GM10266 (cell line): ENCODE results near the gene STAU1.
"Not testable (repeated sequence)": the region's sequence is repeated elsewhere in the genome, so short reads cannot be mapped to it uniquely, and the experiment has no call there.

Experiments
- DNase-seq: peaks from one replicate; pipeline ENCODE4 v3.0.0; 2012; ENCODE audit errors: extremely low spot score
- CTCF ChIP-seq: IDR thresholded peaks from 2 replicates; pipeline ENCODE4 v1.5.1; 2012; ENCODE audit warnings: mild to moderate bottlenecking, low read depth; ENCODE audit not compliant: control insufficient read depth, insufficient read depth; ENCODE audit errors: missing control alignments

Gene STAU1

GRCh38 chr20:49099011-49099410 lies 89.1 kb downstream of the STAU1 start:
- DNase-seq: no peak
- no peak for TF ChIP-seq CTCF

GRCh38 chr20:49098136-49098535 lies 90.0 kb downstream of the STAU1 start:
- no peak for TF ChIP-seq CTCF
- no peak for DNase-seq

GRCh38 chr20:49097159-49097558 lies 91.0 kb downstream of the STAU1 start:
- no peak for DNase-seq
- TF ChIP-seq CTCF: no peak

GRCh38 chr20:49096203-49096730 lies 91.9 kb downstream of the STAU1 start:
- no peak for DNase-seq
- TF ChIP-seq CTCF: no peak

GRCh38 chr20:49091762-49092161 lies 96.4 kb downstream of the STAU1 start:
- TF ChIP-seq CTCF: no peak

GRCh38 chr20:49091104-49091503 lies 97.0 kb downstream of the STAU1 start:
- TF ChIP-seq CTCF: no peak
- DNase-seq: no peak

More at GRCh38 chr20:49091762-49092161, 96.4 kb downstream of the STAU1 start:
- no peak for DNase-seq

- not testable (repeated sequence) for DNase-seq
Observed at GRCh38 chr20:49082295-49082694, 105.8 kb downstream of the STAU1 start.

- no peak for TF ChIP-seq CTCF
- DNase-seq: no peak
Observed at GRCh38 chr20:49078310-49078709, 109.8 kb downstream of the STAU1 start.
